Measurements from ENCODE around the gene RAB3IL1.

RAB3IL1 gene

GRCh38 chr11:61866231-61866957 lies 51.0 kb downstream of the RAB3IL1 start:
- DNase-seq (ENCODE audit: low spot score), result no peak

GRCh38 chr11:61864814-61865775 lies 52.3 kb downstream of the RAB3IL1 start:
- DNase-seq (ENCODE audit: low spot score), result no peak

GRCh38 chr11:61863548-61864081 lies 53.8 kb downstream of the RAB3IL1 start:
- DNase-seq (ENCODE audit: low spot score), result no peak

- DNase-seq (ENCODE audit: low spot score), result no peak
Measured at GRCh38 chr11:61862714-61863547, 54.4 kb downstream of the RAB3IL1 start.

GRCh38 chr11:61861634-61862033 lies 55.7 kb downstream of the RAB3IL1 start:
- DNase-seq (ENCODE audit: low spot score), result no peak

GRCh38 chr11:61860054-61860903 lies 57.1 kb downstream of the RAB3IL1 start:
- DNase-seq (ENCODE audit: low spot score), result no peak

- no peak for DNase-seq (ENCODE audit: low spot score)
Measured at GRCh38 chr11:61855939-61856680, 61.3 kb downstream of the RAB3IL1 start.

- no peak for DNase-seq (ENCODE audit: low spot score)
Measured at GRCh38 chr11:61854966-61855714, 62.2 kb downstream of the RAB3IL1 start.

- no peak for DNase-seq (ENCODE audit: low spot score)
Measured at GRCh38 chr11:61854206-61854895, 63.0 kb downstream of the RAB3IL1 start.

GRCh38 chr11:61853698-61854169 lies 63.6 kb downstream of the RAB3IL1 start:
- no peak for DNase-seq (ENCODE audit: low spot score)

GRCh38 chr11:61851900-61852295 lies 65.5 kb downstream of the RAB3IL1 start:
- no peak for DNase-seq (ENCODE audit: low spot score)

GRCh38 chr11:61851113-61851899 lies 66.1 kb downstream of the RAB3IL1 start:
- DNase-seq (ENCODE audit: low spot score), result no peak

GRCh38 chr11:61850687-61851086 lies 66.7 kb downstream of the RAB3IL1 start:
- DNase-seq (ENCODE audit: low spot score), result no peak

GRCh38 chr11:61848631-61849030 lies 68.7 kb downstream of the RAB3IL1 start:
- DNase-seq (ENCODE audit: low spot score), result no peak

- DNase-seq (ENCODE audit: low spot score), result no peak
Measured at GRCh38 chr11:61847914-61848581, 69.3 kb downstream of the RAB3IL1 start.
